ENCODE measurements around the gene CERS3. TPM values are rescaled to one million over a fixed set of nuclear protein-coding genes. Genes with fewer than 3 reads are reported as not detected.

CERS3 gene
- total and polyA plus RNA-seq, 2 of the 4 experiments (the other 2 are of a cell fraction) = not detected

DNA sequence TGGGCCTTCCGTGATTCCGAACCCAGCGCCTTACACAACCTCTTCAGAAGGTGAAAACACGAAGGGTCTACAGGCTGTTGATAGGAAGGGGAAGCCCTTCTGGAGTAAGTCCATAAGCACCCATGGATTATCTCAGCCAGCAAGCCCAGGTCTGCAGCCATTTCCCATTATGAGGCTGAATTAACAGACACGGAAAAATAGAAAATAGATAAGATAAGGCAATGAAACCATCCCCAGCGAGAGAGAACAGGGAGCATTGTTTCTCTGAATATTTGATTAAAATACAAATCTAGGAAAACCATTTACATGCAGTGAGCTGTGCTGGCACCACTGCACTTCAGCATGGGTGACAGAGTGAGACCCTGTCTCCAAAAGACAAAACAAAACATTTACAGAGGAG lies 16.2 kb upstream of the CERS3 start:
- dilution Hi-C loops (cut with HindIII; ENCODE audit: low sequenced_read_pairs, unreplicated experiment) (no loop called here), in situ Hi-C loops (cut with MboI; ENCODE audit: low sequenced_read_pairs) (no loop called here)

More for the DNA sequence above, 16.2 kb upstream of the CERS3 start:
- Histone ChIP-seq H4K8ac (ENCODE audit: low read depth in 2 of 2, low read length in 2 of 2) (no peak overlapping the region), H3K9me3 (ENCODE audit: control insufficient read depth, insufficient read depth, low read length) (0 out of 2 replicates have a peak, but pooled peaks cover 3% of the 10 kb centered on the region), H3K4me3 (ENCODE audit: insufficient read depth, low read depth, low read length) (no peak overlapping the region), H2AK5ac (ENCODE audit: low read depth, low read length) (no peak overlapping the region), H2AK9ac (replicated peaks; ENCODE audit: low read depth, low read length, poor library complexity) (no peak overlapping the region), H3K9me1 (ENCODE audit: insufficient read depth, low read length) (no peaks in the 10 kb centered on the region), H3K27ac (ENCODE audit: insufficient read depth, low read length) (no peak overlapping the region), H4K5ac (ENCODE audit: low read depth, low read length) (no peak overlapping the region), H2BK120ac (ENCODE audit: low read depth, low read length) (no peak overlapping the region), H2AFZ (replicated peaks; ENCODE audit: low read length, poor library complexity) (no peak overlapping the region), H2BK15ac (ENCODE audit: low read depth, low read length) (no peak overlapping the region), H3K14ac (replicated peaks; ENCODE audit: low read depth, low read length) (no peak overlapping the region), H2BK5ac (ENCODE audit: low read depth, low read length, poor library complexity, severe bottlenecking) (no peak overlapping the region), H3K36me3 (ENCODE audit: control insufficient read depth, insufficient read depth, low read length) (no peaks in the 10 kb centered on the region), H3K4me1 (ENCODE audit: control insufficient read depth, insufficient read depth, low read length) (no peaks in the 10 kb centered on the region), H4K20me1 (ENCODE audit: insufficient read depth, low read length) (no peaks in the 10 kb centered on the region), H3K56ac (ENCODE audit: extremely low read depth, insufficient read depth, low read length) (no peak overlapping the region), H3K23ac (ENCODE audit: low read depth, low read length) (no peak overlapping the region), H2BK20ac (ENCODE audit: low read depth, low read length) (no peak overlapping the region), H3K18ac (ENCODE audit: low read depth, low read length) (no peak overlapping the region), H3K4ac (ENCODE audit: low read depth, low read length) (no peak overlapping the region), H3K27me3 (ENCODE audit: control insufficient read depth, insufficient read depth, low read length) (no peaks in the 10 kb centered on the region), H3K4me2 (ENCODE audit: low read depth, low read length) (no peak overlapping the region), H3K79me1 (ENCODE audit: low read depth in 1 of 2, low read length in 2 of 2) (no peaks in the 10 kb centered on the region), H4K91ac (ENCODE audit: insufficient read depth, low read depth, low read length) (no peak overlapping the region), H3K9ac (ENCODE audit: low read depth, low read length) (no peak overlapping the region)
- ChIA-PET POLR2A (ENCODE audit: unreplicated experiment) (no interaction called here), CTCF (no interaction called here)
- TF ChIP-seq RFX5 (IDR thresholded peaks at IDR 0.05; ENCODE audit: low read depth, low read length) (no peak), MAFK (IDR thresholded peaks at IDR 0.05; ENCODE audit: low read depth, low read length) (no peak), POLR2A (IDR thresholded peaks at IDR 0.05; ENCODE audit: low read depth, low read length) (no peak), CEBPB (IDR thresholded peaks at IDR 0.05; ENCODE audit: low read depth, low read length) (no peak), FOS (IDR thresholded peaks at IDR 0.05; ENCODE audit: low read depth, low read length) (no peak), SMC3 (IDR thresholded peaks at IDR 0.05; ENCODE audit: low read depth, low read length) (no peak), RCOR1 (IDR thresholded peaks at IDR 0.05; ENCODE audit: insufficient replicate concordance, low read length) (no peak), MXI1 (IDR thresholded peaks at IDR 0.05; ENCODE audit: borderline replicate concordance, low read depth, low read length) (no peak), NFE2L2 (IDR thresholded peaks at IDR 0.05; ENCODE audit: low read depth, low read length) (no peak), RAD21 (IDR thresholded peaks at IDR 0.05; ENCODE audit: low read length) (no peak), BHLHE40 (IDR thresholded peaks at IDR 0.05; ENCODE audit: low read depth, low read length) (no peak), CHD1 (IDR thresholded peaks at IDR 0.05; ENCODE audit: low read depth, low read length) (no peak), MAZ (IDR thresholded peaks at IDR 0.05; ENCODE audit: borderline replicate concordance, low read depth, low read length) (no peak)
- TF ChIP-seq, protein P1, sequence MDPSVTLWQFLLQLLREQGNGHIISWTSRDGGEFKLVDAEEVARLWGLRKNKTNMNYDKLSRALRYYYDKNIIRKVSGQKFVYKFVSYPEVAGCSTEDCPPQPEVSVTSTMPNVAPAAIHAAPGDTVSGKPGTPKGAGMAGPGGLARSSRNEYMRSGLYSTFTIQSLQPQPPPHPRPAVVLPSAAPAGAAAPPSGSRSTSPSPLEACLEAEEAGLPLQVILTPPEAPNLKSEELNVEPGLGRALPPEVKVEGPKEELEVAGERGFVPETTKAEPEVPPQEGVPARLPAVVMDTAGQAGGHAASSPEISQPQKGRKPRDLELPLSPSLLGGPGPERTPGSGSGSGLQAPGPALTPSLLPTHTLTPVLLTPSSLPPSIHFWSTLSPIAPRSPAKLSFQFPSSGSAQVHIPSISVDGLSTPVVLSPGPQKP (IDR thresholded peaks at IDR 0.05; ENCODE audit: borderline replicate concordance, low read depth, low read length) = no peak
- TF ChIP-seq, protein P2, sequence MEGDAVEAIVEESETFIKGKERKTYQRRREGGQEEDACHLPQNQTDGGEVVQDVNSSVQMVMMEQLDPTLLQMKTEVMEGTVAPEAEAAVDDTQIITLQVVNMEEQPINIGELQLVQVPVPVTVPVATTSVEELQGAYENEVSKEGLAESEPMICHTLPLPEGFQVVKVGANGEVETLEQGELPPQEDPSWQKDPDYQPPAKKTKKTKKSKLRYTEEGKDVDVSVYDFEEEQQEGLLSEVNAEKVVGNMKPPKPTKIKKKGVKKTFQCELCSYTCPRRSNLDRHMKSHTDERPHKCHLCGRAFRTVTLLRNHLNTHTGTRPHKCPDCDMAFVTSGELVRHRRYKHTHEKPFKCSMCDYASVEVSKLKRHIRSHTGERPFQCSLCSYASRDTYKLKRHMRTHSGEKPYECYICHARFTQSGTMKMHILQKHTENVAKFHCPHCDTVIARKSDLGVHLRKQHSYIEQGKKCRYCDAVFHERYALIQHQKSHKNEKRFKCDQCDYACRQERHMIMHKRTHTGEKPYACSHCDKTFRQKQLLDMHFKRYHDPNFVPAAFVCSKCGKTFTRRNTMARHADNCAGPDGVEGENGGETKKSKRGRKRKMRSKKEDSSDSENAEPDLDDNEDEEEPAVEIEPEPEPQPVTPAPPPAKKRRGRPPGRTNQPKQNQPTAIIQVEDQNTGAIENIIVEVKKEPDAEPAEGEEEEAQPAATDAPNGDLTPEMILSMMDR (conservative IDR thresholded peaks at IDR 0.05; ENCODE audit: low read depth, low read length) = no peak
- TF ChIP-seq, protein P3, sequence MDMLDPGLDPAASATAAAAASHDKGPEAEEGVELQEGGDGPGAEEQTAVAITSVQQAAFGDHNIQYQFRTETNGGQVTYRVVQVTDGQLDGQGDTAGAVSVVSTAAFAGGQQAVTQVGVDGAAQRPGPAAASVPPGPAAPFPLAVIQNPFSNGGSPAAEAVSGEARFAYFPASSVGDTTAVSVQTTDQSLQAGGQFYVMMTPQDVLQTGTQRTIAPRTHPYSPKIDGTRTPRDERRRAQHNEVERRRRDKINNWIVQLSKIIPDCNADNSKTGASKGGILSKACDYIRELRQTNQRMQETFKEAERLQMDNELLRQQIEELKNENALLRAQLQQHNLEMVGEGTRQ (IDR thresholded peaks at IDR 0.05; ENCODE audit: low read depth, low read length) = no peak
- ATAC-seq (ENCODE audit: low read depth) (no peak), DNase-seq (no peak)
- 90% methylated on average over 2 of the region's 6 CpGs; no CpG with 5 or more reads in 1 of the 2 experiments for WGBS, 2 experiments (ENCODE audit: extremely low coverage in 2 of 2, insufficient read length in 1 of 2)
- intact Hi-C loops (cut with micrococcal nuclease) = no loop called here
- BruUV-seq (replicated peaks) = no TSS peak
